ENCODE results near the gene TOMM20L. TPM values are rescaled to one million over a fixed set of nuclear protein-coding genes. Genes with fewer than 3 reads are reported as not detected.
"Not testable (repeated sequence)": the region's sequence is repeated elsewhere in the genome, so short reads cannot be mapped to it uniquely, and the experiment has no call there.

Gene TOMM20L
- total RNA-seq (2014; rRNA removed; shearing (Covaris generic)): not detected in 2 replicates

DNA sequence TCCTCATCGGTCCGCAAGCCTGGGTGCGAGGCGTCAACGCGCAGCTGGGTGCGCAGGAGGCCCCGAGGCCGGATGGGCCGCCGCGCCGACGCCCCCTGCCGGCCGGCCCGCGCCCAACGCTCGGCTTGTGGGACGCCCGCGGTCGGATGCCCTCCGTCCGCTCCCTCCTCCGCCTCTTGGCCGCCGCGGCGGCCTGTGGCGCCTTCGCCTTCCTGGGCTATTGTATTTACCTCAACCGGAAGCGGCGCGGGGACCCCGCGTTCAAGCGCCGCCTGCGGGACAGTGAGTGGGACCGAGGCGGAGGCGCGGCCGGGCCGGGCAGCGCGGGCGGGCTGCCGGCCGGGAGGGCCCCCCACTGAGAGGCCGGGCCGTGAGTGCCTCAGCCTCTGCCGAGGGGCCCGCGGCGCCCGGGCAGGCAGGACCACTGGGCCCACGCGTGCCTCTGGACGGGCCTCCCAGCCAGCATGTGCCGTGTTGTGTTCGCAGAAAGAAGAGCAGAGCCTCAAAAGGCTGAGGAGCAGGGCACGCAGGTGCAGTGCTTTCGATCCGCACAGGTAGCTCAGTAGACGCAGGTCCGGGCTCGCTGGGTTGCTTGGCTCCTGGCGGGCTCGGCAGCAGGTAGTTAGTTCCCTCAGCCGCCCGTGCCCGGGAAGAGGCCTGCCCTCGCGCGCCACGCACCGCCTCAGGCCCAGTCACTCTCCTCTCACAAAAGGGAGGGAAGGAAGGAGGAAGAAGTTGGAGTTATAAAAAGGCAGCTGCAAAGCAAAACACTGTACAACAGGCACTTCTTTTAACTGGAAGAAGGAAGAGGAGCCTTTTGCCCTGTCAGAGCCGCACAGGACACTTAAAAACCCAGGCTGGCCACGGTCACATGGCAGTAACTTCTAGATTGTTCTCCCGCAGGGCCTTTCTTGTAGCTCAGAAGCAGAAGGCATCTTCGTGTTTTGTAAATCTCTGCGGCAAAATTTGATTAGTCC, at the start of gene TOMM20L:
Gene TOMM20L, plus strand, starts transcription at position 119 of the 977 bp plus-strand sequence. Its CDS starts 28 bp downstream, at position 147.
- DNase-seq (ENCODE audit: low spot score): peak; percentile 13

DNA sequence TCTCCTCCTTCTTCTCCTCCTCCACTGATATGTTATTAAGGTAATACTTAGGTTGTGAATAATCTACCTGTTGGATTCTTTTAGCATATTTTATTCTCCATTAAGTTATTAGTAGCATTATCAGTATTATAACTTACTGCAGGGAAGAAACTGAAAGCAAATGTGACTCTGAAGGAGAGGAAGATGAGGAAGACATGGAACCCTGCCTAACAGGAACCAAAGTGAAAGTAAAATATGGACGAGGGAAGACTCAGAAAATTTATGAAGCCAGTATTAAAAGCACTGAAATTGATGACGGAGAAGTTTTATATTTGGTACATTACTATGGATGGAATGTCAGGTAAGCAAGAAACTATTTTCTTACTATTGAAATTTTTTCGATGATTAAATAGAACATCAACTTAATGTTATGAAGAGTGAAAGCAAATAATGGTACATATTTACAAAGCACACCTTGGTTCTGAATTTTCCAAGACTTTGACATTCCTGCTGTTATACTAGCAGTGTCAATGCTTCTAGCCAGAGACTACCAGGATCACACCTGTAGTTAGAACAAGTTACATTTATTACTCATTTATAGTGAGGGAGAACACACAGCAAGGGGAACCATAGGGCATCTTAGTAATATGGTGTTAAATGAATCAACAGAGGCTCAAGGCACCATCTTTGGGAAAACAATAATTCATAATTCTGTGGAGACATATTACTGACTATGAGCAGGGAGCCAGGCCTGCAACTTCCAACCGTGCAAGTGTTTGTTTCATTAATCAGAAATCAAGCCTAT, 42.0 kb upstream of the TOMM20L start:
- DNase-seq (ENCODE audit: low spot score): no peak

DNA sequence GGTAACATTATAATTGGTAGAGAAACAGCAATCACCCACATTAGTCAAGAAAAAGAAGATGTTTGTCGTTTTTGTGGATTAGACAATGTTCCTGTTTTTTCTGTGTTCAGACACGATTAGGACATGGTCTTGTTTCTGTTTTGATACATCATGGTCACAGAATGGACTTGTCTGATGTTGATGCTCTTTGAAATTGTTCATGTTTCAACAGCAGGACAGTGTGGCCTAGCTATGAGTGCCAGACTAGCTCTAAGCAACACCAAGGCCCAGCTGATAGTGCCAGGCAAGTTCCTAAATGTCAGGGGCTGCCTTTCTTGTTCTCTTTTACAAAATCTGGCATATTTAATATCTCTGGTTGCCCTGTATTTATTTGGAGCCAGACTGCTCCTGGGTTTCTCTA, 40.9 kb upstream of the TOMM20L start:
- DNase-seq (ENCODE audit: low spot score): no peak

DNA sequence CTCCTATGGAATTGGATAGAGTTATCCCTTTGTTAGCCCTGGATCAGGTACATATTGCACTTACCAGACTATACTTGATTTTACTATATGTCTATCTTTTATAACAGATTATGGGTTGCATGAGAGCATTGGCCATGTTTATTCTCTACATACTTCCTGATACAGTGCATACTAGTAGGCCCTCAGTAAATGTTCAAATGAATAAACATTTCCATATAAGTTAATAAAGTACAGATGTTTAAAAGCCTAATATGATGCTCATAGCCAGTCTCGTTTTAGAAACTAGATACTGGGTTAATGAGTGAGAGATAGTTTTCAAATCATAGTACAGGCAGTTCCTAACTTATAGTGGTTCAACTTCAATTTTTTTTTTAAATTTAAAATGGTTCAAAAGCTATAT, 39.5 kb upstream of the TOMM20L start:
- DNase-seq (ENCODE audit: low spot score): no peak

DNA sequence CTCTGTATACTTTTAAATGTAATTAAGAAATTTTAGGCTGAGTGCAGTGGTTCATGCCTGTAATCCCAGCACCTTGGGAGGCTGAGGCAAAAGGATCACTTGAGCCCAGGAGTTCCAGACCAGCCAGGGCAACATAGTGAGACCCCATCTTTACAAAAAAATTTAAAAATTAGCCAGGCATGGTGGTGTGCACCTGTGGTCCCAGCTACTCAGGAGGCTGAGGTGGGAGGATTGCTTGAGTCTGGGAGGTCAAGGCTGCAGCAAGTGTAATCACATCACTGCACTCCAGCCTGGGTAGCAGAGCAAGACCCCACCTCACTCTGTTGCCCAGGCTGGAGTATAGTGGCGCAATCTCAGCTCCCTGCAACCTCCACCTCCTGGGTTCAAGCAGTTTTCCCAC, 33.5 kb upstream of the TOMM20L start:
- DNase-seq (ENCODE audit: low spot score): not testable (repeated sequence)

DNA sequence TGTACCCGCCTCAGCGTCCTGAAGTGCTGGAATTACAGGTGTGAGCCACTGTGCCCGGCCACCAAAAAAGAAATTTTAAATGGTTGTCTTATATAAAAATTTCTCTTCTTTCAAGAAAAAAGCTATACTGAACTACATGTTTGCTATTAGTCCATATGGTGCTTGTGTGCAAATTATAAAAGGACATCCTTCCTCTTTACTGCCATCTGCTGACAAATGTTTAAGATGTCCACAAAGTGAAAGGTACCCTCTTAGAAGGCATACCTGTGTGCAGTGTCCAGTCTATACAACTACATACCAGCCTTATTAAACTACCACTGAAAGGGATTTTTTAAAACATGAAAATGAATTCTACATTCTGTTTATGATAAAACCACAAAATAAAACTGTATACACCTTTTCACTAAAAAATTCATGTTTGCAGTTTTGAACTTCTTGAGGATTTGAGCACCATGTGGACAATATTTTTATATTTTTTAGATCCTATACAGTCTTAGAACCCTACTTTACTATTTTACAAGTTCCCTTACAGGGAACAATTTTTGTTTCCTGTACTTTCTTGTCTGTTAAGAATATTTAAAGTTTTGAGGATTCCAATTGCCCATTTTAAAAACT, 32.8 kb upstream of the TOMM20L start:
- peak; percentile 25 for DNase-seq (ENCODE audit: low spot score)

DNA sequence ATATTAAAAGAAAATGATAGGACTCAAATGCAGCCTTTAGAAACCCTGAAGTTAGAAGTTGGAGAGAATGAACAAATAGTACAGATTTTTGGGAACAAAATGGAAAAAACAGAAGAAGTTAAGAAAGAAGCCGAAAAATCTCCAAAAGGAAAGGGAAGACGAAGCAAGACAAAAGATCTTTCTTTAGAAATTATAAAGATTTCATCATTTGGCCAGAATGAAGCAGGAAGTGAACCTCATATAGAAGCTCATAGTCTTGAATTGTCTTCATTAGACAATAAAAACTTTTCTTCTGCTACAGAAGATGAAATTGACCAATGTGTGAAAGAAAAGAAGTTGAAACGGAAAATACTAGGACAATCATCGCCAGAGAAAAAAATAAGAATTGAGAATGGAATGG, 31.4 kb upstream of the TOMM20L start:
- no peak for DNase-seq (ENCODE audit: low spot score)

DNA sequence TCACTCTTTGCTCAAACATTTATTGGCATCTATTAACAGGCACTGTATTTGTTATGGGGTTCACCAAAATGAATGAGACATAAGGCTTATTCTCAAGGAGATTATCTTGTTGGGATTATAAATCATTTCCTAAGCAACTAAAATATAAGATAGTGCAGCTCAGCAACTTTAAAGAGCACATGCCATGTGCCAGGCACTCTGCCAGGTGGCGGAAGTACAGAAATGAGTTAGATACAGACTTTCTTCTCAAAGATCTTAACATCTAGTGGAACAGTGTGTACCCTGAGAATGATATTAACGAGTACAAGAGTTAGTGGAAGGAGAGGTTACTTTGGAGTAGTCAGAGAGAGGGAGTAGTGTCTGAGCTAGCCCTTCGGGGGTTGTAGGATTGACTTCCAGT, 28.4 kb upstream of the TOMM20L start:
- DNase-seq (ENCODE audit: low spot score): no peak

DNA sequence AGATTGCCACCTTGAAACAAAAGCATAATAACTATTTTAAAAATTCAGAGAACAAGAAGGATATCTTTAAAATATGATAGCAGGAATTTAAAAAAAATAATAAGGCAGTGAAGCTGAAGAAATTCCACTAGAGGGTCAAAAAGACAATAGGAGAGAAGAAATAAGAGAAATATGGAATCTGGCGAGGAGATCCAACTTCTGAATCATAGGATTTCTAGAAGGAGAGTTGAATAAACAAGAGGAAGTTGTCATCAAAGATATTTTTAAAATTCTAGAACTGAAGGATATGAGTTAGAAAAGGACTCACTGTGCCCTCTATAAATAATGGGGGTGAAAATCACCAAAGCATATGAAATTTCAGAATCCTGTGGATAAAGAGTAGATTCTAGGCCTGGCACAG, 26.8 kb upstream of the TOMM20L start:
- no peak for DNase-seq (ENCODE audit: low spot score)

DNA sequence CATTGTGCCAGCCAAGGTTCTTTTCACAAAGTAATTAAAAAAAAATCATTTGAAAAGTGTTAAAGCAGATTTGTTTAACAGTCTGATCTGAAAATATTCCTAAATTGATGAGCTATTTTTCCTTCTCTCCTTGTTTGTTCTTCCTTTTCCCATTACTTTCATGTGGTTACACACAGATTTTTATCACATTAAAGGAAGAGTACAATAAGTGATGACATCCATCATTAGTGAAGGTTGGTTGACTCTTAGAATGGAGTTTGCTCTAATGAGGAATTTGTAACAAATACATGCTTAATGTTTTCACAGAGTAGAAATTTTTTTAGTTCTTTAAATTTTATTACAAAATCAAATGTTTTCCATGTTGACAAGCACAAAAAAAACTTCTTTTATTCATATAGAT, 18.9 kb upstream of the TOMM20L start:
- no peak for DNase-seq (ENCODE audit: low spot score)

DNA sequence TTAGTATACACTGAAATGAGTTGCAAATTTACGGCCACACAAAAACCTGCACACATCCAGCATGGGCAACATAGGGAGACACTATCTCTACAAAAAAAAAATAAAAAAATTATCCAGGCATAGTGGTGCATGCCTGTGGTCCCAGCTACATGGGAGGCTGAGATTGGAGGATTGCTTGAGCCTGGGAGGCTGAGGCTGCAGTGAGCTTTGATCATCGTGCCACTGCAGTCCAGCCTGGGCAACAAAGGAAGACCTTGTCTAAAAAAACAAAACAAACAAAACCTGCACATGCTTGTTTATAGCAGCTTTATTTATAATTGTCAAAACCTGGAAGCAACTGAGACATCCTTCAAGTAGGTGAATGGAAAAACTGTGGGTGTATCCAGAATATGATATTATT, 4.9 kb upstream of the TOMM20L start:
- no peak for DNase-seq (ENCODE audit: low spot score)

DNA sequence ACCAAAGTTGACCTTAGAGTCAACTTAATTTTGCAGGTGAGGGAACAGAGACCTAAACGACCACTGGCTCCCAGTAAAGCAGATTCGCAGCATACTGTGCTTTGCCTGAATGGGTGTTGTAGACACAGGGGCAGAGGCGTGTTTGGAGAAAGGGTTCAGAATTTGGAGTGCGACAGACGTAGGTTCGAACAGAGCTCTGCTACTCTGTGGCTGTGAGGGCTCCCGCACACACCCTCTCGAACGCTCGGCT, 243 bp upstream of the TOMM20L start:
- DNase-seq (ENCODE audit: low spot score): no peak

DNA sequence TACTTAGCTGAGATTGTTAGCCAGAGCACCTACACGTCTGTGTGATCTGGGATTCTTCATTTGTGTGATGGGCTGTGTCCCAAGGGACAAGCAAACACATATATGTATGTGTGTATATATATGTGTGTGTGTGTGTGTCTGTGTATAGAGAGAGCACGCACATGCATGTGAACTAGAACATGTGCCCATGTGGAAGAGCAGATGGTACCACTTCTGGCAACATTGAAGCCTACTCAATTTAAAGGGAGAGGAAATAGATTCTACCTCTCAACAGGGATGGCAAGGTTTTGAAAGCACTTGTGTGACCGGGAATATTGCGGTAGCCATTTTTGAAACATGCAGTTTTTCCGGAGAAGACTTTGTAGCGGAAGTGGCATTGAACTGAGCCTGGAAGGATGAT, 1.4 kb downstream of the TOMM20L start:
- DNase-seq (ENCODE audit: low spot score): no peak

DNA sequence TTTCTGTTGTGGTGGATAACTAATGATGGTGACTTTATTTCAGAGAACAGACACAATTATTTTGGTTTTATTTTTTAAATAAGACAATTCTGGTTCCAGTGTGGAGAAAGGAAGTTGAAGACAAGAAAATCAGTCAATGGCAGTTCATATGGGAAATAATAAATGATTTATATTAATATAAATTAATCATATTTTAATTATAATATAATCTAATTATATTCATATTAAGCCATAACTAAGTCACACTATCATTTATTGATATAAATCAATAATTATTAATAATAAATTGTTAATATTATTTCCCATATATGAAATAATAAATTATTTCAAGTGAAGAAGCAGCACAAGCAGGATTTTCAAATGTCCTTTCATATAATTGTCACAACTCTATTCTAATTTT, 2.8 kb downstream of the TOMM20L start:
- DNase-seq (ENCODE audit: low spot score): no peak

DNA sequence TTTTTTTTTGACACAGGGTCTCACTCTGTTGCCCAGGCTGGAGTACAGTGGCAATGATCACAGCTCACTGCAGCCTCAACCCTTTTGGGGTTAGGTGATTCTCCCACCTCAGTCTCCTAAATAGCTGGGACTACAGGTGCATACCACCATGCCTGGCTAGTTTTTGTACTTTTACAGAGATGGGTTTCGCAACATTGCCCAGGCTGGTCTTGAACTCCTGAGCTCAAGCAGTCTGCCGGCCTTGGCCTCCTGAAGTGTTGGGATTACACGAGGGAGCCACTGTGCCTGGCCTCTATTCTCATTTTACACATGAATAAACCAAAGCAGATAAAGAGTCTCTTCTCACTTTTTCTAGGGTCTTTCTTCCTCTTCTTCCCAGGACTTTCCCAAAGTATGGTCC, 3.2 kb downstream of the TOMM20L start:
- DNase-seq (ENCODE audit: low spot score): no peak

DNA sequence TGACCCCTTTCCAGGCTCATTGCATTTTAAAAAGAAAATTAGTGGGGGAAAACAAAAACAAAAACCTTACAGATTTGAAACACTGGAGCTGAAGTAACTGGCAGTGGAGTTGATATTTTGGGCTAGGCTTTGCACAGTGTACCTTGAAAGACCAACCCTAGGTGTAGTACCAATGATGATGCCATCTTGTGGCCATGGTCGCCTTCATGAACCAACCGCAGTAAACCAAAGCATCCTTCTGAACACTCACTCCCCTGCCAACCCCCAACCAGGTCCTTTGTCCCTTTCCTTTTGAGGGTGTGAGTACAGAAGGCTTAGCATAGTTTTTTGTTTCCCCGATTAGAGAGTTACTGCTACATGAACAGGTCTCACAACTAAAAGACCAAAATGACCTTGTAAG, 5.9 kb downstream of the TOMM20L start:
- DNase-seq (ENCODE audit: low spot score): no peak

DNA sequence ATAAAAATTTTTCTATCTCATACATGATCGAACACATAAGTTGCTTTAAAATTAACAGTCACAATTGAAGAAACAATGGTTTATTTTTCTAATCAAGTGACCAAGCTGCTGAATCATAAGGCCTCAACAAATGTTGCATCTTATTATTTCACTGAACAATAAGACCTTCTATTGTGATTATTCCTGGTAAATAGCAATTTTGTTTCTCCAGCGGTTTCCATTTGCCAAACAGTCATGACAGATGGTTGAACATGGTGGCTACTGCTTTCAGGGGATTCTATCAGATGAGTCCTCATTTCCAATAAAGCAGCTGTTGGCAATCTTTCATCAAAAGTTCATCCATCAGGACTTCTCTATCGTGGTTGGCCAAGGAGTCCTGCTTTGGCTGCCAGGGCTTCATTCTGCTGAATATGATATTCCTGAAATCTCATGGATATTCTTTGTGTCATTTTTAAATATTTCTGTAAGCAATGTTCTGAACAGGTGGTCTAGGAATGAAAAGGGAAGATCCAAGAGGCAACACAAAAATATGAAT, 13.0 kb downstream of the TOMM20L start:
- no peak for DNase-seq (ENCODE audit: low spot score)

DNA sequence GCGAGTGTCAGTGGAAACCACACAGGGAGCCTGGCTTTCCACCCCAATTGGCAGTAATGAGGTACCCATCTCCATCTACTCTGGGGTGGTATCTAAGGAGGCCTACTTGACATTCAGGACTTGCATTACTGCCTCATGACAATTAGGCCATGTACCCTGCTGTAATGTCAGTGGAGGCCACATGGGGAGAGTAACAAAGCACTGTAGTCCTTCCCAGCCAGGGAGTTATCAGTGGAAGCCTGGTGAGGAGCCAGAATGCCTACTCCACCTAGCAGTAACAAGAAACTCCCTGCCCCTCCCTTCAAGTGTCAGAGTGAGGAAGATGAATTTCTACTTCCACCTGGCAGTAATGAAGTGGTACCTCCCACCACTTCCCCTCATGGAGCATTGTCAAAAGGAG, 19.1 kb downstream of the TOMM20L start:
- DNase-seq (ENCODE audit: low spot score): no peak

DNA sequence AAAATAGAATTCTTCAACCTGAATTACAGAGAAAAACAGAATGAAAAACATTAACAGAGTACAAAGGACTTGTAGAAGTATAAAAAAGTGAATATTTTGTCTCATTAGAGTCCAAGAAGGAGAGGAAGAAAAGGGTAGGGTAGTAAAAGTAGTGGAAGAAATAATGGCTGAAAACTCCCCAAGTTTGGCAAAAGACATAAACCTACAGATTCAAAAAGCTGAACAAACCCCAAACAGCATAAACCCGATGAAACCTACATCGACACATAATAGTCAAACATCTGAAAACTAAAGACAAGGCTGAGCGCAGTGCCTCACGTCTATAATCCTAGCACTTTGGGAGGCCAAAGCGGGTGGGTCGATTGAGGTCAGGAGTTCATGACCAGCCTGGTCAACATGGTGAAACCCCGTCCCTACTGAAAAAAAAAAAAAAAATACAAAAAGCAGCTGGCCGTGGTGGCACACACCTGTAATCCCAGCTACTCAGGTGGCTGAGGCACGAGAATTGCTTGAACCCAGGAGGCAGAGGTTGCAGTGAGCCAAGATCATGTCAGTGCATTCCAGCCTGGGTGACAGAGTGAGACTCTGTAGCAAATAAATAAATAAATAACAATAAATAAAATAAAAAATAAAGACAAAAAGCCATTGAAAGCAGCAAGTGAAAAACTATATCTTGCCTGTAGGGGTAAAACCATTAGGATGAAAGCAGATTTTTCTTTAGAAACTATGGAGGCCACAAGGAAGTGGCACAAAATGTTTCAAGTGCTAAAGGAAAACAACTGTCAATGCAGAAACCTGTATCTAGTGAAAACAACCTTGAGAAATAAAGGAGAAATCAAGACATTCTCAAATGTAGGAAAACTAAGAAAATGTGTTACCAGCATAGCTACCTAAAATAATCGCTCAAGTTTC, 20.2 kb downstream of the TOMM20L start:
- DNase-seq (ENCODE audit: low spot score): no peak

DNA sequence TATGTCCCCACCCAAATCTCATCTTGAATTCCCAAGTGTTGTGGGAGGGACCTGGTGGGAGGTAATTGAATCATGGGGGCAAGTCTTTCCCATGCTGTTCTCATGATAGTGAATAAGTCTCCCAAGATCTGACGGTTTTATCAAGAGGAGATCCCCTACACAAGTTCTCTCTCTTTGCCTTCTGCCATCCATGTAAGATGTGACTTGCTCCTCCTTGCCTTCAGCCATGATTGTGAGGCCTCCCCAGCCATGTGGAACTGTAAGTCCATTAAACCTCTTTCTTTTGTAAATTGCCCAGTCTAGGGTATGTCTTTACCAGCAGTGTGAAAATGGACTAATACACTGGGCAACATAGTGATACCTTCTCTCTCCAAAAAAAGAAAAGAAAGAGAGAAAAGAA, 21.2 kb downstream of the TOMM20L start:
- DNase-seq (ENCODE audit: low spot score): not testable (repeated sequence)

DNA sequence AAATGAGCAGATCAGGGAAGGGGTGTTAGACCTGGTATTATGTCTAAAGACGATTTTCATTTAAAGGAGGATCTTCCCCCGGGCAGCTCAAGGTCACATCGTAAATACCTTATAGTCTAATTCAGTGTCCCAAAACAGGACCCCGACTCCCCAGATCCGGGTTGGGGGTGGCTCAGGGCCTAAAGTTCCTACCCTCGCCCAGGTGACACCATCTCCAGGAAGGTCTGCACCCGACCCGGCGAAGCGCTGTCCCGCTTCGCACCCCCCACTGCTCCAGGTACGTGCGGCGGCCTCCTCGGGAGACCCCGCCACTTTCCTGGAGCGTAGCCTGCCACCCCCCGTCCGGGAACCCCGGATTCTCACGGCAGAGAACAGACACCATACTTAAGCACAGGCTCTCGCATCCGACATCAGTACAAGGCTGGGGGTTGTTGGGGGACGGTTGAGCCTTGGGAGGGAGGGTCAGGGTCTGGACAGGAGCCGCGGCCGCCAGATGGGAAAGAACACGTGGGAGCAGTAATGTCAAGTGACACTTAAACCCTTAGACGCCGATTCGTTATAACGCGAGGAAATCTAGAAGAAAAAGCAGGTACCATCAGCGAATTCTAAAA, 31.0 kb downstream of the TOMM20L start:
- DNase-seq (ENCODE audit: low spot score): peak; percentile 53

Measured in H4 (cell line).